Hepatic stellate cell (primary cell): ENCODE results near the gene SP2.

Experiments
- DNase-seq: peaks from one replicate; pipeline ENCODE4 v3.0.0; 2011; ENCODE audit warnings: low spot score

The SP2 gene

GRCh38 chr17:47949197-47949759, 53.2 kb downstream of the SP2 start:
- peak; percentile 83 for DNase-seq

- DNase-seq, result no peak
Measured at GRCh38 chr17:47949946-47950345, 53.9 kb downstream of the SP2 start.

GRCh38 chr17:47950448-47950847, 54.4 kb downstream of the SP2 start:
- no peak for DNase-seq

GRCh38 chr17:47952171-47953021, 56.4 kb downstream of the SP2 start:
- no peak for DNase-seq

GRCh38 chr17:47953909-47954308, 57.9 kb downstream of the SP2 start:
- DNase-seq, result no peak

GRCh38 chr17:47955497-47956461, 59.7 kb downstream of the SP2 start:
- DNase-seq, result no peak

- DNase-seq, result no peak
Measured at GRCh38 chr17:47956791-47957590, 61.0 kb downstream of the SP2 start.

GRCh38 chr17:47957591-47958490, 61.8 kb downstream of the SP2 start, which contains the start of gene PRR15L:
Gene PRR15L (minus strand): TSS chr17:47957883. CDS start chr17:47953234, 4,649 bp downstream.
- no peak for DNase-seq

- DNase-seq, result no peak
Measured at GRCh38 chr17:47959825-47960655, 64.0 kb downstream of the SP2 start.

GRCh38 chr17:47961406-47961805, 65.4 kb downstream of the SP2 start:
- no peak for DNase-seq

GRCh38 chr17:47962901-47963300, 66.9 kb downstream of the SP2 start:
- DNase-seq, result no peak

GRCh38 chr17:47964856-47965255, 68.8 kb downstream of the SP2 start:
- no peak for DNase-seq

- DNase-seq, result no peak
Measured at GRCh38 chr17:47966079-47966519, 70.1 kb downstream of the SP2 start.

GRCh38 chr17:47967607-47968252, 71.7 kb downstream of the SP2 start:
- DNase-seq, result peak; percentile 80

GRCh38 chr17:47968836-47969235, 72.8 kb downstream of the SP2 start:
- no peak for DNase-seq

GRCh38 chr17:47969930-47970724, 74.1 kb downstream of the SP2 start:
- no peak for DNase-seq

- DNase-seq, result peak; percentile 98
Measured at GRCh38 chr17:47970725-47971499, 74.9 kb downstream of the SP2 start, which contains the start of gene CDK5RAP3. Gene CDK5RAP3 (plus strand): TSS chr17:47971113. CDS start chr17:47971147, 34 bp downstream.
